ENCODE measurements around the gene RGS3.

RGS3 gene

GRCh38 chr9:113587471-113588031, 124.0 kb downstream of the RGS3 start:
- no peak for DNase-seq (ENCODE audit: low spot score)

DNA sequence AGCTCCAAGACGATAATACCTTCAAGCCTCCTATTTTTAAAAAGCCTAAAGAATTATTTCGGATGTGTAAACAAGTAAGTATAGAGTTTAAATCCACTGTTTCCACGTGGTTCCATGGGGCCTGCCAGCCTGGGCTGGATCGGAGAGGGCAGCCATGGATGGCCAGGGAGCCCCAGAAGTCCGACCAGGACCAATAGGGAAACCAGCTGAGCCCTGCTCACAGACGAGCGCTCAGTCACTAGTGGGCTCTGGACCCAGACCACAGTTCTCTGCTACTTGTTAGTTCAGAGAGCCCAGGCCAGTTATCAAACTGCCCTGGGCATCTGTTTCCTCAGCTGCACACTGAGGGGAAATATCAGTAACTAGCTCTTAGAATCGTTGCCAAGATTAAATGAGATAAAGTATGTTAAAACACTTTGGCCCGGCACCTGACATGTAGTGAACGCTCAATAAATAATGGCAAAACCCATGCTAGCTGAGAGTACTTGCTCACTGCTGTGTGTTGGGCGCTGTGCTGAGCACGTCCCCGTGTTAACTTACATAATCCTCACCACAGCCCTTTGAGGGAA, 124.8 kb downstream of the RGS3 start:
- no peak for DNase-seq (ENCODE audit: low spot score)

- DNase-seq (ENCODE audit: low spot score) = no peak
Observed at GRCh38 chr9:113588936-113589335, 125.4 kb downstream of the RGS3 start.

DNA sequence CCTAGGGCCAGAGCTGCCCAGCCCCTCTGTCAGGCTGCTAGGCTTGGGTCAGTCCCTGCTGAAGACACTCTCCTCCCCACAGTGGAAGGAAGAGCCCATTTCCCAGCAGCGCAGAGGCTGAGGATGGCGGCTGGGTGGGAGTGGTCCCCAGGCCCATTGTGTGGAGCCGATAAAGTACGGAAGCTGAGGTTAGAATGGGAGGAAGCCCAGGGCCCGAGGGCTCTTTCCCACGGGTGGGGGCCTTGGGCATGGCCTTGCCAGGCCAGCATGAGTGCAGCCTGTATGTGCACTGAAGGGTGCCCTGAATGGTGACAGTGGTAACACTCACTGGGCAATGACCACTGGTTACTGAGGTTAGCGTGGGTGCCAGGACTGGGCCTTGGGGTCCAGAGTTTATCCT, 125.9 kb downstream of the RGS3 start:
- DNase-seq (ENCODE audit: low spot score) = no peak

DNA sequence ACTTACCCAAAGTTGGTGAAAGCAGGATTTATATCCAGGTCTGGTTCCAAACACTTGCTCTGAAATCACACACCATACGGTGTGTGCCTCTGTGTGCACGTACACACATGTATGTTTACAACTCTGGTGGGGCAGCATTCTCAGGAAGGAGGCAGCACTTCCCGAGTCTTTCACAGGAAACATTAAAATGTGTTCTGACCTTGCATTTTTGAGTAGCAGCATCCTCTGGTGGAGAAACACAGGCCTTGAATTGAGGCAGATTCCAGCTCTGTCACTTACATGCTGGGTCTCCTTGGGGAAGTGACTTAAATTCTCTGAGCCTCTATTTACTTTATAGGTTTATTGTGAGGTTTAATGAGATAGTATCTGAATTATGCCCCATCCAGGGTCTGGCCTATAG, 126.4 kb downstream of the RGS3 start:
- DNase-seq (ENCODE audit: low spot score) = peak; percentile 59

DNA sequence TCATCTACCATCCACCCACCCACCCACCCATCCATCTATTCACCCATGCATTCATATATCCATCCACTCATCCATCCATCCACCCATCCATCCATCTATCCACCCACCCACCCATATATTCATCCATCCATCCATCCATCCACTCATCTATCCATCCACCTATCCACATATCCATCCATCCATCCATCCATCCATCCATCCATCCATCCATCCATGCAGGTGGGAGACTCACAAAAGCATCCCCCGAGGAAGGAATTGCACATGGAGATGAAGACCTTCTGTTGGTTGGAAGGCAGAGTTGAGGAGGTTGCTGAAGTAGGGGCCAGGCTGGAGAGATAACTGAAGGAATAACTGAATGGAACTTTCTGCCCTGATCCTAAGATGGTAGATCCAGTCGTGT, 126.9 kb downstream of the RGS3 start:
- DNase-seq (ENCODE audit: low spot score) = no peak

DNA sequence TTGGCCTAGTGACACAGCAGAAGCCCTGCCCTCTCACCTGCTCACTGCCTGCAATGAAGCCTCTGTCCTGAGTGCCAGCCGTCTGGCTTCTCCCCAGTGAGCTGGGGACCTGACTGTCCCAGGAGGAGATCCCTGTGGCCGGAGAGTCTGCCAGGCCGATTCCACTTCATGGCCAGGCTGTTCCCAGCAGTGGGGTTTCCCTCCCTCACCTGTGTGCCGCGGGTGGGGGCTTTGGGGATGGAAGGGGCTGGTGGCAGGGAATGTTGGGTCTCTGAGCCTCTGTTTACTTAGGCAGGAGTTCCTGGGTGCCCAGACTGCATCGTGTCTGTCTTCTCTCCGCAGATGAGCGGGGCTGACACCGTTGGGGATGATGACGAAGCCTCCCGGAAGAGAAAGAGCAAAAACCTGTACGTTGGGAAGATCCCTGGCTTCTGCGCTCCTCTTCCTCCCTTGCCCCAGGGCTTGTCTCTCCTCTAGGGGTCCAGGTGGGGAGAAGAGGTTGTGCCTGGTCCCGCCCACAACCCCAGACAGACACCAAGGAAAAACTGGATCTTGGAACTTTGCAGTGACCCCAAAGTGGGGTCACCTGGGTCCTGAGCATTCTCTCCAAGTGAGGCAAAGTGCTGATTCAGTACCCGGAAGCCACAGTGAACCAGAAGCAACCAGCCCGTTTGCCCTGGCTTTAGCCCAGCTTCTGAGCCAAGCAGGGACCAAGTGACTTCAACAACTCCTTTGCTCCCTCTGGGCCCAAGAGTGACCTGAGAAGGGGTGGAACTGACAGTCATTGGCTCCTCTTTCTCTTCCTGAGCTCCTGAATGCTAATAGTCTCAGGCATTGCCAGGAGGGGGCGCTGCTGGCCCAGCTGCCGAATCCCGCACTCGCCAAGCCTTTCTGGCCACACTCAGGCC, 127.7 kb downstream of the RGS3 start:
- peak; percentile 75 for DNase-seq (ENCODE audit: low spot score)

GRCh38 chr9:113591899-113592625, 128.5 kb downstream of the RGS3 start:
- DNase-seq (ENCODE audit: low spot score) = no peak

DNA sequence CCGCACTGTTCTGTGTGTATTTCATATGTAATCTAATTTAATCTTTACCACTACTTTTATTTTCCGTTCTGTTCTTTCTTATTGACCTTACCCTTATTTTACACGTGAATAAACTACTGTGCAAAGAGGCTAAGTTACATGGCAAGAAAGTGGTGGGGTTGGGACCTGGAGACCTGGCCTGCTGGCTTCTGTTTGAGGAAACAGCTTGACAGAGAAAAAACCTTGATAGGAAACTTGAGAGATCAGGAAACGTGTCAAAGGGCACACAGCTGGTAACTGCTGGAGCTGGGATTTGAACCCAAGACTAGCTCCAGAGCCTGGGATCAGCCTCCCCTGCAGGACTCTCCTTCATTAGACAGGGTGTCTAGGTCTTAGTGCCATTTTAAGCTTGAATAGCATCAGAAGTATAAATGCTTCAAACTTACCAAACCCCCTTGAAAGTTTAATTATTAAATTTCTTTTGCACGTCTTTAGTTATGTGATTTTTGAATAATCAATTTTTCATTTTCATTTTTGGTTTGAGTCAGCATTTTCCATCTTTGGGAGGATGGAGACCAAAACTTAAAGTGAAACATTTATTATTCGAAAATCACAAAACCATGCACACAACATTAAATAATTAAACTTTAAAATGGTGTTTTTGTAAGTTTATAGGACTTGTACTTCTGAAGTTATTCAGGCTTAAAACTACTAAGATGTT, 129.5 kb downstream of the RGS3 start:
- DNase-seq (ENCODE audit: low spot score) = no peak

DNA sequence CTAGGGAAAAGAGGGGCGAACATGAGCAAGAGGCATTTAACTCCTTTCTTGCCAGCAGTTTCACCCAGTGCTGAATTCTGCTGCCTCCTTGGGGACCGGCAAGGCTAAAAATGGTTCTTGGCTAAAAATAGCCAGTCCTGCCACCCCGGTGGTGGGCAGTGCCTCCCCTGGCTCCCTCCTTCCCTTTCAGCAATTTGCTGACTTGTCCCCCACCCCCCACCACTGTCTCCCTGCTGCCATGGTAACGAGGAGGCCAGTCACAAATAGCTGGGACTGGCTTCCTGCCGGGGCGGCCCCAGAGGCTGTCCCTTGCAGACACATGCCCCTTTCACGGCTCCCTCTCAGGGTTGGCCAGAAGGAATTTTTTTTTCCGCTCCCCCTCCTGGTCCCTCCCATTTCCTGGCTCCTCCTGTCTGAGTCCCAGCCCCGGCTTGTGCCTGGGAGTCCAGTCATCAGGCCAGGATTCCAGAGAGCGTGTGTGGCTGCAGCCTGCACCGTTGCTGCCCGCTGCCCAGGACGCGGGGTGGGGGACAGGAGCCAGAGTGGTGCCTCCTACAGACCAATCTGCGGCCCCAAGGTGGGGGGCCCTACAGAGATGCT, 130.3 kb downstream of the RGS3 start:
- DNase-seq (ENCODE audit: low spot score) = peak; percentile 93

DNA sequence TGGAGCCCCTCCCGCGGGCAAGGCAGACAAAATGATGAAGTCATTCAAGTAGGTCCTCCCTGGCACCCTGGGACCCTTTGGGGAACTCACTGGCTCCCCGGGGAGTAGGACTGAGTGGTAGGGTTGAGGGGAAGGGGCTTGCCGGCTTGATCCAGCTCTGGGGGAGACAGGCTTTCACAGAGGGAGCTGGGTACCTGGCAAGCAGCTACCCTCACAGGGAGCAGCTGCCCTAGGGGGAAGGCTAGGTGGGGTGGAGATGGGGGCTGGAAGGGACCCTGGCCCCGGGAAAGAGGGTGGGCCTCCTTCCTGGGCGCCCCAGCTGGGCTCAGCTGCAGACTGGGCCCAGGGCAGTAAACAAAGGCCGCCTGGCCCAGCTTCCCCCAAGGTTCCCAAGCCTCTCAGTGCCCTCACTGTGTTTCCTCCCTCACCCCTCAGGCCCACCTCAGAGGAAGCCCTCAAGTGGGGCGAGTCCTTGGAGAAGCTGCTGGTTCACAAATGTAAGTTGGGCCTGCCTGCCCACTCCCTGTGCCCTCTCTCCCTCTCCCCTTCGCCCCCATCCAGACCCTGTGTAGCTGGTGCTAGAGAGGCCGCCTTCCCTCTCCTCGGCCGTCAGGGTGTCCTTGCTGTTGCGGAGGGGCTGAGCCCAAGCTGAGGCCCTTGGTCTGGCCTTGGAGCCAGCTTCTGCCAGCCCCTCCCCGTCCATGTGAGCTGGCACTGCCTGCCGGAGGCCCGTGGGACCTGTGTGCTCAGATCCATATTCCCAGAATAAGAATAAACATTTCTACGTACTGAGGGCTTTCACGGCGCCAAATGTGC, 131.2 kb downstream of the RGS3 start:
- DNase-seq (ENCODE audit: low spot score) = no peak

DNA sequence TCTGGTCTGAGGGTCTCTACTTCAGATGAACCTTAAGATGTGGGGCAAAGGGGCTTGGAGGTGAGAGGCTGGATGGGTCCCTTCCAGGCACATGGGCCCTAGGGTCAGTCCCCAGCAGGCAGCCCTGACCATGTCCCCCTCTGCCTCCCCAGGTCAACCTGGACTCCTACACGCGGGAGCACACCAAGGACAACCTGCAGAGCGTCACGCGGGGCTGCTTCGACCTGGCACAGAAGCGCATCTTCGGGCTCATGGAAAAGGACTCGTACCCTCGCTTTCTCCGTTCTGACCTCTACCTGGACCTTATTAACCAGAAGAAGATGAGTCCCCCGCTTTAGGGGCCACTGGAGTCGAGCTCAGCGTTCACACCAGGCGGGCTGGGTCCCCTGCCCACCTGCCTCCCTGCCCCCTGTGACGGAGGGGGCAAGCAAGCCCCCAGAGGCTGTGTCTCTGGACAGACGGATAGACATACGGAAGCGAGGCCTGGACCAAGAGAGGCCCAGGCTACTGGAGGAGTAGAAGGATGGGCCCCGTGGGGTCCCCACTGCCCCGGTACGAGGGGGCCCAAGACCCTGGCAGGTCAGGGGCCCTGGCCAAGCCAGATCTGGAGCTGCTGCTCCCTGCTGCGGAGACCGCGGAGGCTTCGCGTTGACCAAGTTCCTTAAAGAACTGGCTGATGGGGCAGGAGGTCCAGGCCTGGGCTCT, 133.2 kb downstream of the RGS3 start:
- DNase-seq (ENCODE audit: low spot score) = no peak

- DNase-seq (ENCODE audit: low spot score) = no peak
Observed at GRCh38 chr9:113597390-113598241, 134.1 kb downstream of the RGS3 start.

DNA sequence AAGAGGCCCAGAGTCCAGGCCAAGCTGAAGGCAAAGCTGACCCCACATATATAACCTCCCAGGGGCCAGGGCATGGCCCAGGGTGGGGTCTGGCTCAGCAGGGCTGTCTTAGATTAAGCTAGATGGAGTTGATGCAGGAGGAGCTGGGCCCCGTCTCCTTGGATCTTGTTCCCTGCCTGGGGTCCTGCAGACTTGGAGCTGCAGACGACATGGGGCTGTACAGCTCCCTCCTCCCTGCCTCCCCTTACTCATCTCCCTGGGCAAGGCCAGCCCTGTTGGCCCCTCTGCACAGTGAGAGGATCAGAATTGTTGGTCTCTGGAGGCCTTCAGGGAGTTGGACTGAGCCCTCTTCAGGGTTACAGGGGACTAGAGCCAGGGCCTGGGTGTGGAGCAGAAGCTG, 134.9 kb downstream of the RGS3 start:
- peak; percentile 54 for DNase-seq (ENCODE audit: low spot score)

GRCh38 chr9:113598883-113599282, 135.4 kb downstream of the RGS3 start:
- peak; percentile 55 for DNase-seq (ENCODE audit: low spot score)

- DNase-seq (ENCODE audit: low spot score) = peak; percentile 79
Observed at GRCh38 chr9:113599646-113600022, 136.1 kb downstream of the RGS3 start.

- no peak for DNase-seq (ENCODE audit: low spot score)
Observed at GRCh38 chr9:113600023-113600823, 136.7 kb downstream of the RGS3 start.

GRCh38 chr9:113600871-113601614, 137.5 kb downstream of the RGS3 start:
- DNase-seq (ENCODE audit: low spot score) = no peak
